ENCODE measurements around the gene PGAM1.
A peak's percentile ranks its signal among the peaks of the same experiment; 100 is the strongest.
"Not testable (repeated sequence)": the region's sequence is repeated elsewhere in the genome, so short reads cannot be mapped to it uniquely, and the experiment has no call there.

Gene PGAM1

DNA sequence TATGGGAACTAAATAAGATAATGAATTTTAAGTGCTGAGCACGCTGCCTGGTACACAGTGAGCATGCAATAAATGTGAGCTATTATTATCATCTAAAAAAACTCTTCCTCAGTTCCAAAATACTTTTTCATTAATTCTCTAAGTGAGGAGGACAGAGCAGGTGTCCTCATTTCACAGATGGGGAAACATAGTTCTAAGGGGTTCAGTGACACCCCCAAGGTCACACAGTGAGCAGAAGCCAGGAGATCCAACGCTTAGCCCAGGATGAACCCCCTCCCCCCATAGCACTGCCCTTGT is 18.1 kb upstream of the PGAM1 start:
- DNase-seq (ENCODE audit: low read depth, low spot score): no peak

DNA sequence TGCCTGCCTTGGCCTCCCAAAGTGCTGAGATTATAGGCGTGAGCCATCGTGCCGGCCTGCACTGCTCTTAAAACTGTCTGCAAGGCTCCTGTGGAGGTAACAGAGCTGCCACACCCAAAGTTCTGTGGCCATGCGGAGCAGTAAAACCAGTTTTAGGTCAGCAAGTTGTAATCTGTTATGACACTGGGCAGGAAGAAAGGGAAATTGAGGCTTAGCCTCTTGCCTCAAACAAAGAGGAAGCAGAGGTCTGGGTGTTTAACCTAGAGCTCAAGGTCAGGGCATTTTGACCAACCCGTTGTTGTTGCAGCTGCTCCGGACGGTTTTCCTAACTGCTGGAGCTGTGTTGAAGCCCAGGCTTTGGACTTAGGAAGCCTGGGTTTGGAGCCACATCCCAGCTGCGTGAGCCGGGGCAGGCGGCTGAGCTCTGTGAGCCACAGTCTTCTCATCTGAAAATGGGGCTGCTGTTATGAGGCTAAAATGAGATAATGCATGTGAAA is 17.4 kb upstream of the PGAM1 start:
- no peak for DNase-seq (ENCODE audit: low read depth, low spot score)

DNA sequence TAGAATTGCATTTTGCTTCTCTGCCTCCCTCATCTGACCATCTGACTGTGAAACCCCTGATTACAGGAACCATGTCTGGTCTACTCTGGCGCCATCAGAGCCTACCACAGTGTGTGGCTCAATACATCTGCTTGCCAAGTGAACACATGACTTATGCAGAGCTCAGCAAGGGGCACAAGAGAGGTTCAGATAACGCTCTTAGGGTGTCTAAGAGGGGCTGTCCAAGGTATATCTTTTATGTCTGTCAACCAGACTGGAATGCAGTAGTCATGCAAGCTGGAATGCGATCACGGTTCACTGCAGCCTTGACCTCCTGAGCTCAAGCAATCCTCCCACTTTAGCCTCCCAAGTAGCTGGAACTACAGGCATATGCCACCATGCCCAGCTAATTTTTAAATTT is 14.6 kb upstream of the PGAM1 start:
- no peak for DNase-seq (ENCODE audit: low read depth, low spot score)

DNA sequence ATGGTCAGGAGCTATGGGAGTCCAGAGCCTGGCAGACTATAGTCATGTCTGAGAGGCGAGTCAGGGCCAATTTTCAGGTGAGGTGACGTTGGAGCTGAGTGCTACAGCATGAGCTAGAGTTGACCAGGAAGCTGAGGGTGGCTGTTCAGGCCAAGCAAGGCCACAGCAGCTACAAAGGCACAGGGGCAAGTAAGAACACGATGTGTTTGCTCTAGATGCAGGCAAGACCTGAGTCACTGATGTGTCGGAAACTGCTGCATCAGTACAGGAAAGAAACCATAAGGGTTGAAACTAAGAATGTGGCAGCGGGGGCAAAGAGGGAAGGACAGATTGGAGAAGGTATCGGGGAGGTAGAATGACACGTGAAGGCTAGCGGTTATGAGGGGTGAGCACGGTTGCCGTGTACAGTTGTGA is 13.1 kb upstream of the PGAM1 start:
- no peak for DNase-seq (ENCODE audit: low read depth, low spot score)

DNA sequence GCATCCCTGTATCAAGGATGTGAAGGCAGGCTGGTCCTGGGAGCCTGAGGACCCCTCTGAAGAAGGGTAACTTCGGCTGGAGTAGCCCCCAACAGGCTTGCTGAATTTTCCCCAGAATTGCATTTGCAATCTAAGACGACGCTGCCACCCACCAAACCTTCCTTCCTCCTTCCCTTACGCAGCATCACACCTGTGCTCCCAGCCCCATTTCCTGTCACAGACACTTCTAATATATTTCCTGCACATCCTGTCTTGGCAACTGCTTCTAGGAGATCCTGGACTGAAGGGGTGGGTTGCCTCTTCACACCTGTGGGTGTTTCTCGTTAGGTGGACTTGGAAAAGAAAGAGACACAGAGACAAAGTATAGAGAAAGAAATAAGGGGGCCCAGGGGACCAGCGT is 9.4 kb upstream of the PGAM1 start:
- no peak for DNase-seq (ENCODE audit: low read depth, low spot score)

DNA sequence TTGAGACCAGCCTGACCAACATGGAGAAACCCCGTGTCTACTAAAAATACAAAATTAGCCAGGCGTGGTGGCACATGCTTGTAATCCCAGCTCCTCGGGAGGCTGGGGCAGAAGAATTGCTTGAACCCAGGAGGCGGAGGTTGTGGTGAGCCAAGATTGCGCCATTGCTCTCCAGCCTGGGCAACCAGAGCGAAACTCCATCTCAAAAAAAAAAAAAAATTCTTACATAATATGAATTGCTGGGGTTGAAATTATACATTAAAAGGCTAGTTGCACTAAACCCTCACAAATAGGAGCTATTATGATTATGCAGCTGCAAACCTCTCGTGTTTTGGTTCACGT is 2.3 kb upstream of the PGAM1 start:
- DNase-seq (ENCODE audit: low read depth, low spot score): not testable (repeated sequence)

DNA sequence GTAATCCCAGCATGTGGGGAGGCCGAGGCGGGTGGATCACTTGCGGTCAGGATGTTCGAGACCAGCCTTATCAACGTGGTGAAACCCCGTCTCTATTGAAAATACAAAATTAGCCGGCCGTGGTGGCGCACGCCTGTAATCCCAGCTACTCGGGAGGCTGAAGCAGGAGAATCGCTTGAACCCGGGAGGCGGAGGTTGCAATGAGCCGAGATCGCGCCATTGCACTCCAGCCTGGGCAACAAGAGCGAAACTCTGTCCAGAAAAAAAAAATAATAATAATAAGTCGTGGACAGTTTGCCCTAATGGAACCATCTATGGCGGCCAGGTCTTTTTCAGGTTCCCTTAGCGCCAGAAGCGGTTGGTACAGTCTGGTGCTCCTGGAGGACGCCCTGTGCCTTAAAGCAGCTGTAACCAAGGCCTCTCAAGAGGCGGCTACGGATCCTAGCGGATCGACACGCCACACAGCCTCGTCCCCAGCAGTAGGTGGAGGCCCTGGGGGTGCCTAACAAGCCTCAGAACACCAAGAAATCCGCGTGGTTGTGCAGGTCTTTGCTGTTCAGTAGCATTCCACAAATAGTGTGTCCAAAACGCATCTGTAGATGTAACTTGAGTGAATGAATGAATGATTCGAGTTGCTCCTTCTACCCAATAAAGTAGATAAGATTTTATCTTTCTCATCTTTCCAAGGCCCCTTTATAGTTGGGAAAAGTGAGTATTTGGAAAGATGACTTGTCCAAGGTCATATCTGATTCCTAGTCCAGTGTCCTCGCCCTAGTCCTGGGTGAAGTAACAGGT is 982 bp downstream of the PGAM1 start:
- DNase-seq (ENCODE audit: low read depth, low spot score): no peak

DNA sequence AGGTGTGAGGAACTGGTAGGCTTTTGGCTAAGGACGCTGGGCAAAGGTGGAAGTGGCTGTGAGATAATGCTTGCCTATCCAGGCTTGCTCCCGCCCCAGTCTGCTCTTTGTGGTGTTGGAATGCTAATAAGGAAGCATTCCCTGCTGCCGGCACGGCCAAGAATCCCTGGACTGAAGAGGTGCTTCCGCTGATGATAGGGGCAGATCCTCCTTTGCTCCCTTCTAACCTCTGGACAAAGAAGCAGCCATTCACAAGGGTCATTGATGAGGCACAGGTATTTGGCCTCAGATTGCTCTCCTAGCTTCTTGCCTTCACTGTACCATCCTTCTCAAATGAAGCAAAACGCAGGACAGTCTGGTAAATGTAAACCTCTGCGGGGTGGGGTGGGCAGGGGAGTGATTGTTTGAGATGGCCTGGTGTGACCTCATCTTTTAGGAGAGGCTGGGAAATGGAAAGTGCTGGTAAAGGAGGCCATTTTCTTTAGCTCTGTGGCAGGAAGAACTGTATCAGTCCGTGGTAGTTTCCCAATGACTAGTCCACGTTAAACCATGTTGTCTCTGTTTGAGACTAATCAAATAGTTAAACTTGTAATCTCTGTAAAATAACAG is 1.7 kb downstream of the PGAM1 start:
- no peak for DNase-seq (ENCODE audit: low read depth, low spot score)

DNA sequence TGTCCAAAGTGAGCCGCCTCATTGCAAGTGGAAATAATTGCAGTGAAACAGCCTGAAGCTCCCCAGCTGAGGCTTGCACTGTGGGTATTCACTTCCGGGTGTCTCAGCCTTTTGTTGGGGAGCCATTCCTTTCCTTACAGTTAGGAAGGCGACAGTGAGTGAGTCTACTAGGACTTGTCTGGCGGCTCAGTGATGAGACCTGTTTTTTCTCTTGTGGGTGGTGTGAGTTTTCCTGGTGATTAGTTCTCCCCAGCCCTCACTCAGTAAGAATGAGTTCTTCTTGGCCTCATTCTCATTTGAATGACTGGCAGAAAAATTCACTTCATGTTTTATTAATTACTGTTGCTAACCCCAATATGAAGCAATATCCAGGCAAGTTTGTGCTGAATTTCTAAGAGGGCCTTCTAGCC is 2.6 kb downstream of the PGAM1 start:
- DNase-seq (ENCODE audit: low read depth, low spot score): no peak

DNA sequence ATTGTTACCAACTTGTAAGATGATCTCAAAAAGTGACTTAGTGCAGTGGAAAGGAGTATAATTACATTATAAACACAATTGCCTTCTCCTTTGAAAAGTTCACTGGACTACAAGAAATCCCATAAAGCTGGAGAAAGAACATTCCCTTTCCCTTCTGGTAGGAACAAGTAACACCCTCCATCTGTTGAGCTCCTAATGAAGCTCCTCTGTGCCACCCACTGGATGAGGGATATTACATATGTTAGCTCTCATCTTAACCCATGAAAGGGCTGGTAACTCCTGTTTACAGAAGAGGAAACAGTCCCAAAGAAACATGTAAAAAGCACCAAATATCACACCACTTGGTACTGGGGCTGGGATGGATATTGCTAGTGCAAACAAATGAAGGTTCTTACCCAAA is 8.1 kb downstream of the PGAM1 start:
- DNase-seq (ENCODE audit: low read depth, low spot score): no peak

DNA sequence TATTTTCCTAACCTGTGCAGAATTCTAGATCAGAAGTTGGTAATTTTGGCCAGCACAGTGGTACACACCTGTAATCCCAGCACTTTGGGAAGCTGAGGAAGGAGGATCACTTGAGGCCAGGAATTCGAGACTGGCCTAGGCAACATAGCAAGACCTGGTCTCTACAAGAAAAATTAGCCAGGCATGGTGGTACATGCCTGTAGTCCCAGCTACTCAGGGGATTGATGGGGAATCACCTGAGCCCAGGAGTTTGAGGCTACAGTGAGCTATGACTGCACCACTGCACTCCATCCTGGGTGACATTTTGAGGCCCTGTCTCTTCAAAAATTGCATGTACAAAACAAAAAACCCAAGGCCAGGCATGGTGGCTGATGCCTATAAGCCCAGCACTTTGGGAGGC is 8.6 kb downstream of the PGAM1 start:
- no peak for DNase-seq (ENCODE audit: low read depth, low spot score)

DNA sequence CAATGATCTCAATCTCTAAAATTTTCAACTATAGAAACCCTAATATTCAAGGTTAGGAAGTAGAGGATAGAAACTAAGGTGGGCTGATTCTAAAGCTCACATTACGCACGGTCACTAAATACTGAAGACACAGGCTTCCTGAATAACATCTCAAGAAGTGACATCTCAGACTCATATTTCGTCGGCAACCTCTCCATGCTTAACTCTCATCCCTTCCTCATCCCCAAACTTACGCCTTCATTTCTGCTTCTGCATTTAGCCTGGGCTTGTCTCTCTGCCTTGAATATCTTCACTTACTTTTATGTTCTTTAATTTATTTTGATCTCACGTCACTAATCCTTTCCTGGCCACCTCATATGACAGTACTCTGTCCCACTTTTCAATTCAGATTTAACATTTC is 9.2 kb downstream of the PGAM1 start:
- no peak for DNase-seq (ENCODE audit: low read depth, low spot score)

DNA sequence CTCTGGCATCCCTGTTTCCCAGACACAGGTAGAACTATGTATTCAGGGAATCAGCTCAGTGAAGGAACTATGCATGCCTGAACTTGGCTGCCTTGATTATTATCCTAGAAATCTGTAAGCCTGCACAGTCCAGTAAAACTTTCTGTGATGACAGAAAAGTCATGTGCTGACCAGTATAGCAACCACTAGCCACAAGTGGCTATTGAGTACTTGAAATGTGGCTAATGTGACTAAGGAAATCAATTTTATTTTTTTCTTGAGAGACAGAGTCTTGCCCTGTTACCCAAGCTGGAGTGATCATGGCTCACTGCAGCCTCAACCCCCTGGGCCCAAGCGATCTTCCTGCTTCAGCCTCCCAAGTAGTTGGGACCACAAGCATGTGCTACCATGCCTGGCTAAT is 16.3 kb downstream of the PGAM1 start:
- no peak for DNase-seq (ENCODE audit: low read depth, low spot score)

DNA sequence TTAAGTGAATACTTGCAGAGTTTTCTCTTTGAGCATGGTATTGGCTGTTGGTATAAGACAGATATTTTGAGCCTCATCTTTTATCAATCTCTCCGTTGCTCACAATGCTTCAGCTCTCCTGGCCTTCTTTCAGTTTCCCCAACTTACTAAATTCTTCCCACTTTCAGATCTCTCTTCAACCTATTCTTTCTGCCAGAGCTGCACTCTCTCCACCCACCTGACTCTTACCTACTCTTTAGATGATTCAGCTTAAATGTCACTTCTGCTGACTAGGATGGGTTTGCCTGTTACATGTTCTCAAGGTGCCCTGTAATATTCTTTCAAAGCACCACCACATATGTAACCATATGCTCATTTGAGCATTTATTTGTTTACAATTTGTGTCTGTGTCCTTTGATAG is 18.2 kb downstream of the PGAM1 start:
- no peak for DNase-seq (ENCODE audit: low read depth, low spot score)

DNA sequence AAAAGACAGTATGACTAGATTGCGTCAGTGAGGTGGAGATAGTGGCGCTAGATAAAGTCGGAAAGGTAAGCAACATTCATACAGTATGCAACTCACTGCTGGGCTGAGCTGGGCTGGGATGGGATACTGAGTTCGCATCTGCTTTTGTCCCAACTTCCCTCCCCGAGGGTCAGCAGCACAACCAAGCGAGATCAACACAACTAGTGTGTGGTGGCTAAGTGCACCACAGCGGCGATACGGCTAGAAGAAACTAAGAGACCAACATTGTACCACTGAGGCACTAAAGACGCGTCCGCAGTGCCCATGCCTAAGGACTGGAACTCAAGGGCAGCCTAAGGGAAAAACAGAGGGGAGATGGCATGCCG is 19.3 kb downstream of the PGAM1 start:
- DNase-seq (ENCODE audit: low read depth, low spot score): no peak

DNA sequence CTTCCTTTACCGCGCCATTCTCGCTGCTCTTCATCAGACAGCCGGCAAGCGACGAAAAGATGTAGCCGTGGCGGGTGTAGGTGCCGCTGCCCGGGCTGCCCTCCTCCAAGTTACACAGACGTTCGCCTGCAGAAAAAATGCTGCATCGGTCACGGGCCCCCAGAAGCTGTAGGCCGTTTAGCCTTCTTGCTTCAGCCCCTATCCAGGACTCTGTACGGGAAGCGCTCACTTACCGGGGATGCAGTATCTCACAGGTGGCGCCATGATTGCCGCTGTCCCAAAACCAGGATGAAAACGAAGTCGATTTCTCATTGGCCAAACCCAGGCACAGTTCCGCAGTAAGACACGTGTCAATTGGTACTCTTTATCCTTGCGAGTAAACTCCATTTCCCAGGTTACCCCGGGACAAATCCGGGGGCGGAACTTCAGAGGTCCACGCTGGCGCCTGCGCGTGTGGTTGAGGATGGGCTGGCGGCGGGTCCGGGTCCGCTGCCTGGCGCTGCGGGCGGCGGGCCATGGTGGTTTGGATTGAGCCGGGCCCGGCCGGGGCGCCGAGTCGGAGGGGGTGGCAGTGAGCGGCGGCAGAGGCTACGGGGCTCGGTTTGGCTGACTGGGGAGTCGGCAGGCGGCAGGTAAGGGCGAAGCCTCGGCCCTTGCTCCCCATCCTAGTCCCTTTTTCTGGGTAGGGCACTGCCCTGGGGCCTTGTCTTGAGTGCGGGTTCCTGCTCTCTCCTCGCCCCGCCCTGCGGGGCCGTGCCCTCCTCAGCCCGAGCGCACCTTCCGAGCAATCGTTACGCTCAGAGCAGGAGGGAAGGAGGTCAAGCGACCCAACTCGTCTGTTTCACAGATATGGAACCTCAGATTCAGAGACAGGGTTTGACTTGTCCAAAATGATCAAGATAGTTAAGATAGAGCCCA is 20.0 kb downstream of the PGAM1 start, which contains the start of the genes EXOSC1 and ZDHHC16:
Gene EXOSC1 (minus strand): TSS at position 285 of the 918 bp plus-strand sequence. CDS start 21 bp downstream, at position 264.
Gene ZDHHC16 (plus strand): TSS at position 454 of the 918 bp plus-strand sequence. CDS start 5,501 bp downstream, outside the sequence.
- DNase-seq (ENCODE audit: low read depth, low spot score): peak; percentile 79

DNA sequence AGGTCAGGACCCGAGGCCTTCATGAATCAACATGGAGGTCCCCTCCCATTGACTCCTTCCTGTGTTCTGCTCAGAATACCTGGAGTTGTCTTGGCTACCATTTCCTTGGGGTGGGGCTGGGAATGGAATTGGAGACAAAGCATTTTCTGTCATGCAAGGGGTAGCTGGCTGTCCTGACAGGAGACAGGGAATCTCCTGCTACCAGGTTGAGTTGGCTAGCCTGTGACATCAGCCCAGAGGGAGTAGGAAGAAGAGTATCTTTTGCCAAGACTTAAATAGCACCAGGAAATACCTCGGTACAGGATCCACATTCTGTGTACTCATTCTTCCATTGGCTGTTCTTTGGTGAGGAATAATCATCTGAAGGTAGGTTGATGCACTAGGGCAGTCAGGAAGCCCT is 24.8 kb downstream of the PGAM1 start:
- no peak for DNase-seq (ENCODE audit: low read depth, low spot score)

DNA sequence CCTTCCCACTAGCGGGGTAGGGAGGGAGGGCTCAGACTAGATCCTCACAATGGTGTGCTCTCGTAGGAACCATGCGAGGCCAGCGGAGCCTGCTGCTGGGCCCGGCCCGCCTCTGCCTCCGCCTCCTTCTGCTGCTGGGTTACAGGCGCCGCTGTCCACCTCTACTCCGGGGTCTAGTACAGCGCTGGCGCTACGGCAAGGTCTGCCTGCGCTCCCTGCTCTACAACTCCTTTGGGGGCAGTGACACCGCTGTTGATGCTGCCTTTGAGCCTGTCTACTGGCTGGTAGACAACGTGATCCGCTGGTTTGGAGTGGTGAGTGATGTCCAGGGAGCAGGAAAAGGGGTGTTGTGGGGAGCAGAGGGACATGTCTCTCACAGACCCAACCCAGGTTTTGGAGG is 25.6 kb downstream of the PGAM1 start:
- no peak for DNase-seq (ENCODE audit: low read depth, low spot score)

DNA sequence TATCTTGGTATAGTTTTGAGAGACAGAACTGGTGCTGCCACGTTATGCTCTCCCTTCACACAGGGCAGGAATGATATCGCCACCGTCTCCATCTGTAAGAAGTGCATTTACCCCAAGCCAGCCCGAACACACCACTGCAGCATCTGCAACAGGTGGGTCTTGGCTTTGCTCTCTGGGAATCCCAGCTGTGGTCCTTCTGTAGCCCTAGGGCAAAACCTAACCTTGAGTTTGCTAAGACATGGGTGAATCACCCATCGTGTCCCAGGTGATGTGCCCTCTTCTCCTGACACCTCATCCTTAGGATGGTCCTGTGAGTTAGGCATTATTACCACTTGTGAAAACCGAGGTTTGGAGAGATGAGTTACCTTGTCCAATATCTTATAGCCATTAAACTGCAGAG is 26.4 kb downstream of the PGAM1 start:
- DNase-seq (ENCODE audit: low read depth, low spot score): no peak

DNA sequence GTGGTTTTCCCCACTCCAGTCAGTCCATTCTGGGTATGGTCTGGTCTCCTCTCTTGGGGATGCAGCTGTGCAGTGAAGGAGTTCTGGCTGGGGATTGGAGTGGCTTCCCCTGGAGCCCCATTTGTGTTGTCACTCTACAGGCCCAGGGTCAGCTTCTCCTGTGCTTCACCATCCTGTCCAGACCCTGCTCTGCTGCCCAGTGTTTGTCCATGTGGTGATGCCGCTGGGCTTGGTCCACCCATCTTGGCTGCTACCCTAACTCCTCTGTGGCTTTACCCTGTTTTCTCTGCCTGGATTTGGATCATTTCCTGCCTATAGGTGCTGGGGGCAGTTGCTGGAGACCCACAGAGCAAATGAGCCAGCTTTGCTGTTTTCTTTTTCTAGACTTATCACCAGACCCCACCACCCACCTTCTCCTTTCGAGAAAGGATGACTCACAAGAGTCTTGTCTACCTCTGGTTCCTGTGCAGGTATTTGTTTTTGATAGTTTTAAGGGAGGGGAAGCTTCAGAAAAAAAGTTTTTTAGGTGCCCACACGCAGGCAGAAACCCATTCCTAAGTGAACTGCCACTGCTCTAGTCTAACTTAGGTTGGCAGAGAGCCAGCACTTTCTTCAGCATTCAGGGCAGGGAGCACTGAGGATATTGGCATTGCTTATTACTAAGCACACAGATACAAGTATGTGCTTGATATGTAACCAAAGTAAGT is 28.5 kb downstream of the PGAM1 start:
- DNase-seq (ENCODE audit: low read depth, low spot score): no peak

DNA sequence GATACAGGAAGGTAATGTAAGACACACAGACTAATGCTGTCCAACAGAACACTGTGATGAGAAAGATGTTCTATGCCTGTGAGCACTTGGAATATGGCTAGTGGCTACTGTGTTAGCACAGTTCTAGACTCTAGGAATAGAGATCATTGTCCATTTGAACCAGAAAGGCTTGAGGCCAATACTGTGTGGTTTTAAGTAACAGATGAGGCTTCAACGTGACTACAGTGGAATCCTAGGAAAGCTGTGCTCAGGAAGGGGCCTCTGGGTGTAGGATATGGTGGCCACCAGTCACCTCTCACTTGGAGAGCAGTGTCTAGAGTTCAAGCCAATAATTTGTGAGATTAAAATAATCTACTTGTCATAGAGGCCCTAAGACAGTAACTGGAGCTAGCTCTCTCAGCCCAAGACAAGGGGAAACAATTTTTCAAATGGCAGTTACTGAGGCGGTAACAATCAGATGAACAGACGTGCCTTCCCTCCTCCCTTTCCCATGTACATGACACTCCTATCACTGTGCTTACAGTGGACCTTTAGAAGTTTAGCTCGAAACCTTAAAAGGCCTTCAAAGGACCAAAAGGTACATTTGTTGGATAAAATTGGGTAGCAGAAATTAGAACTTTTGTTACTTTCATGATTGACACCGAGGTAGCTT is 30.2 kb downstream of the PGAM1 start:
- DNase-seq (ENCODE audit: low read depth, low spot score): no peak
